Adrenal gland (tissue), 5 donors: ENCODE data around the gene DTX2.
"Not testable (repeated sequence)": the region's sequence is repeated elsewhere in the genome, so short reads cannot be mapped to it uniquely, and the experiment has no call there.

ENCODE experiments used
- CTCF ChIP-seq, 6 experiments: fragments of 450-650 bp in 4 of 6; fragments of 200-600 bp in 2 of 6; sonication (generic) in 1 of 6; IDR thresholded peaks; 1 replicate in 5 of 6; 2 replicates in 1 of 6; pipeline versions ENCODE4 v1.5.1 to v1.8.0; 2016 to 2021; ENCODE audit warnings: antibody characterized with exemption in 6 of 6, mild to moderate bottlenecking in 2 of 6, moderate library complexity in 1 of 6
- POLR2A ChIP-seq, 2 donors: fragments of 450-650 bp; IDR thresholded peaks; one replicate each; pipeline ENCODE4 v1.6.1; 2017; ENCODE audit warnings: antibody characterized with exemption in 2 of 2, mild to moderate bottlenecking in 2 of 2, moderate library complexity in 1 of 2
- donor health status: DM: no; HTN: no; CAD: no.

- not testable (repeated sequence) for TF ChIP-seq CTCF, POLR2A (IDR thresholded peaks at IDR 0.05)
Measured at GRCh38 chr7:76495717-76496116, 34.2 kb downstream of the DTX2 start.
